GM06990 (cell line): ENCODE measurements around the gene NEK11.

Experiments used
- DNase-seq: peaks from one replicate; pipeline ENCODE4 v3.0.0-alpha.2; 2011; ENCODE audit not compliant: insufficient read length; ENCODE audit errors: extremely low read depth
- H3K27me3 ChIP-seq: replicated peaks from 2 replicates; pipeline ENCODE4 v1.6.0; 2011; ENCODE audit warnings: low read length; ENCODE audit not compliant: control insufficient read depth, insufficient read depth
- H3K36me3 ChIP-seq: 2 replicates; pipeline ENCODE4 v1.5.1; 2011; ENCODE audit warnings: low read length; ENCODE audit not compliant: control insufficient read depth, insufficient read depth
- H3K4me3 ChIP-seq: replicated peaks from 2 replicates; pipeline ENCODE4 v1.5.1; 2011; ENCODE audit warnings: low read depth, mild to moderate bottlenecking, control low read depth, low read length
- TF ChIP-seq, protein P1 (sequence below): IDR thresholded peaks from 2 replicates; pipeline ENCODE4 v1.5.1; 2011; ENCODE audit warnings: low read length, control low read depth, mild to moderate bottlenecking, inconsistent platforms; ENCODE audit not compliant: insufficient read depth, poor library complexity, severe bottlenecking

The NEK11 gene

DNA sequence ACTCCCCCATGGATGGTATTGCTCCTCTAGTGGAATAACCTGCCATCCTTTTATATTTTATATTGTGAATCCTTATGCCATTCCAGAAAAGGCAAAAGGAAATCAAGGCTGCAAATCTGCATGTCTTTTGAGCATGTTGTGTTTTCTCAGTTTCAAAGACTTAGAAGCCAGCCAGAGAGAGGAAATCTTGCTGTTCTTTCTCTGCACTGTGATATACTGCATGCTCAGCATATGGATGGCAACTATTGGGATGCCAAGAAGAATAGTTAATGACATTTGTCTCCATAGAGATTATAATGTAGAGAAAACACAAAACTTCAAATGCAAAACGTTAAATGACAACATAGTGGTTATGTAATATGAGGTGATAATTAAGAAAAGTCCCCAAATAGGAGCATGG lies 248.9 kb downstream of the NEK11 start:
- no peak for DNase-seq
- Histone ChIP-seq H3K36me3 (no peaks in the 10 kb centered on the region), H3K4me3 (no peak overlapping the region), H3K27me3 (no peaks in the 10 kb centered on the region)
- TF ChIP-seq, protein P1, sequence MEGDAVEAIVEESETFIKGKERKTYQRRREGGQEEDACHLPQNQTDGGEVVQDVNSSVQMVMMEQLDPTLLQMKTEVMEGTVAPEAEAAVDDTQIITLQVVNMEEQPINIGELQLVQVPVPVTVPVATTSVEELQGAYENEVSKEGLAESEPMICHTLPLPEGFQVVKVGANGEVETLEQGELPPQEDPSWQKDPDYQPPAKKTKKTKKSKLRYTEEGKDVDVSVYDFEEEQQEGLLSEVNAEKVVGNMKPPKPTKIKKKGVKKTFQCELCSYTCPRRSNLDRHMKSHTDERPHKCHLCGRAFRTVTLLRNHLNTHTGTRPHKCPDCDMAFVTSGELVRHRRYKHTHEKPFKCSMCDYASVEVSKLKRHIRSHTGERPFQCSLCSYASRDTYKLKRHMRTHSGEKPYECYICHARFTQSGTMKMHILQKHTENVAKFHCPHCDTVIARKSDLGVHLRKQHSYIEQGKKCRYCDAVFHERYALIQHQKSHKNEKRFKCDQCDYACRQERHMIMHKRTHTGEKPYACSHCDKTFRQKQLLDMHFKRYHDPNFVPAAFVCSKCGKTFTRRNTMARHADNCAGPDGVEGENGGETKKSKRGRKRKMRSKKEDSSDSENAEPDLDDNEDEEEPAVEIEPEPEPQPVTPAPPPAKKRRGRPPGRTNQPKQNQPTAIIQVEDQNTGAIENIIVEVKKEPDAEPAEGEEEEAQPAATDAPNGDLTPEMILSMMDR, result no peak

DNA sequence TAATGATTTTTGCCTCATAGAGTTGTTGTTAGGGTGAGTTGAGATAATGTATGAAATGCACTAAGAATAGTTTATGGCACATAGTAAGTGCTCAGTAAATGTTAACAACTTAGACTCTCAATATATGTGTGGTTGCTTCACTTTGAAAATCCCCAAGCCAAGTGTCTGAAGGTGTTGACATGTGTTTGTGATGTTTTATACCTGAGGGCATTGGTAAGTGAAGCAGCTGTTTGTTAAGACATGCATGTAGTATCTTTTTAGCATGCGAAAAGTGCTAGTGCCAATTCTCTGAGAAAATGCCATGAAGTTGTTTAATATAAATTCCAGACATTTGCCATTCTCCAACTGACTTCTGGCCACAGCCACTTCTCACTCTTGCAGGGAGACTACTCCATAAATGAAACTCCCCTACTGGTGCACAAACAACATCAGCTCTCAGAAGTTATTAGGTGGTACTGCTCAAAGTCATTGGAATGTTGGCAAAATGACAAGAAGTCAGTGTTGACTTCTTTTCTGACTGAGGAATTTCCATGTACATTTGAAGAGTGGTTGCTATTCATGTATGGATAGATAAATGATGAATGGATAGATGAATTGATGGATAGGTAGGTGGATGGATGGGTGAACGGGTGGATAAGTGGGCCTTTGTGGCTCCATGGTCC lies 251.3 kb downstream of the NEK11 start:
- no peaks in the 10 kb centered on the region; the same call in 1 of the 2 replicates for H3K27me3 ChIP-seq
- TF ChIP-seq, protein P1, result no peak
- no peaks in the 10 kb centered on the region for H3K36me3 ChIP-seq
- no peak for DNase-seq
- H3K4me3 ChIP-seq, result no peak overlapping the region

DNA sequence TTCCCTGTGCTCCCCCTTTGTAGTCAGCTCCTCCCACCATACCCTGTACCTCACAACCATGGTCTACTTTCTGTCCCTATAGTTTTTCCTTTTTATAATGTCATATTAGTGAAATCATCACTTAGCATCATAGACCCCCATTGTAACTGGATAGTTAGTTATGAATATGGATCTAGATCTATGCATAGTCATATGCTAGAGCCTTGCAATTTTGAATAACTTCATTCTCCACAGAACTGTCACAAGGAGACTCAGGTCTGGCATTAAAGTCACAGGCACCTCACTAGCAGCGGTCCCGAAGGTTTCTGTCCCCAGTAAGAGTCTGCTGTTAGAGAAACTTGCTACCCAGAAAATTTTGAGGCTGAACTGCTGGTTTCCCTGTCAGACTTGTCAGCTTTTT lies 252.9 kb downstream of the NEK11 start:
- DNase-seq, result no peak
- Histone ChIP-seq H3K4me3 (no peak overlapping the region), H3K36me3 (no peaks in the 10 kb centered on the region), H3K27me3 (no peaks in the 10 kb centered on the region; the same call in 1 of the 2 replicates)
- TF ChIP-seq, protein P1, result no peak

DNA sequence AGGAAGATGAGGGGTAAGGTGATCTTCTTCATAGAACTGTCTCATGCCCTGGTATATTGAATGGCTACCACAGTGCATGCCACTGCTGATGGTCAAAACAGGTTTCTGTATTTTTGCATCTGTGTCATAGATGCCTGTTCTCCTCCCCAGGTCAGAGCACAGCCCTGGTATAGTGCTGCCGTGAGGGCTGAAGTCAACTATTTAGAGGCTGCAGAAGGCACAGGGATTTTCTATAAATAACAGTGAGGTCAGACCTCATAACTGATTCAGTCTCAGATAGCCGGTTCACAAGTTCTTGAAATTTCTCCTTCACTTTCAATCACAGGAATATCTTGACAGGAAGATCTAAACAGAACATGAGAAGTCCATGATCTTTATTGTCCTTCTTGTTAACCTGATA lies 255.7 kb downstream of the NEK11 start:
- H3K27me3 ChIP-seq, result no peaks in the 10 kb centered on the region; the same call in none of the 2 replicates
- no peak overlapping the region for H3K4me3 ChIP-seq
- no peaks in the 10 kb centered on the region for H3K36me3 ChIP-seq
- TF ChIP-seq, protein P1, result no peak
- DNase-seq, result no peak

DNA sequence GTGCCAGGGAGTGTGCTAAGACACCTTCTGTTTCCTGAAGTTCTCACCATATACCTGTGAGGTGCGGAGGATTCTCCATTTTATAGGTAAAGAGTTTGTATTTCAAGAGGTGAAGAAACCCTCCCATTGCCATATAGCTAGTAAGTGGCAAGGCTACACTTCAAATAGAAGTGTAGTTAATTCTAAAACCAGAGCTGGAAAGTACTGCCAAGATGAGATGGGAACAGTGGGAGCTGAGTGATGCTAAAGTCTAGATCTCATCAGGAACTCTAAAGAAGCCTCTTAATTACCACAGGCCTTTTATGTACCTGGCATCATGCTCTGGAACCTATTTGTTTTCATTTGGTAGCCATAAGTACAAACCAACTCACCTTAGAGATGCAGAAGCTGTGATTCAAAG lies 256.3 kb downstream of the NEK11 start:
- TF ChIP-seq, protein P1, result no peak

More for the DNA sequence above, 256.3 kb downstream of the NEK11 start:
- Histone ChIP-seq H3K36me3 (no peaks in the 10 kb centered on the region), H3K4me3 (no peak overlapping the region), H3K27me3 (no peaks in the 10 kb centered on the region; the same call in none of the 2 replicates)
- no peak for DNase-seq
